GM21786 (cell line): ENCODE data around the gene USP12.
"Not testable (repeated sequence)": the region's sequence is repeated elsewhere in the genome, so short reads cannot be mapped to it uniquely, and the experiment has no call there.

Experiments used
- ATAC-seq: cut with Tn5 transposase; IDR thresholded peaks from one replicate; pipeline ENCODE4 v1.9.1; 2021; ENCODE audit not compliant: unreplicated experiment

Gene USP12

GRCh38 chr13:27125357-27126282 is 46.0 kb downstream of the USP12 start:
- ATAC-seq, result no peak

GRCh38 chr13:27124571-27124970 is 47.0 kb downstream of the USP12 start:
- ATAC-seq, result no peak

GRCh38 chr13:27123445-27123844 is 48.2 kb downstream of the USP12 start:
- not testable (repeated sequence) for ATAC-seq

GRCh38 chr13:27122036-27122435 is 49.6 kb downstream of the USP12 start:
- no peak for ATAC-seq

- ATAC-seq, result no peak
Observed at GRCh38 chr13:27120811-27121210, 50.8 kb downstream of the USP12 start.

- no peak for ATAC-seq
Observed at GRCh38 chr13:27120011-27120410, 51.6 kb downstream of the USP12 start.

GRCh38 chr13:27118428-27119054 is 53.1 kb downstream of the USP12 start:
- no peak for ATAC-seq

- ATAC-seq, result no peak
Observed at GRCh38 chr13:27117952-27118351, 53.7 kb downstream of the USP12 start.

GRCh38 chr13:27117158-27117557 is 54.5 kb downstream of the USP12 start:
- no peak for ATAC-seq

- no peak for ATAC-seq
Observed at GRCh38 chr13:27113436-27113835, 58.2 kb downstream of the USP12 start.

- no peak for ATAC-seq
Observed at GRCh38 chr13:27112006-27112405, 59.6 kb downstream of the USP12 start.

GRCh38 chr13:27110056-27110746 is 61.4 kb downstream of the USP12 start:
- ATAC-seq, result no peak

GRCh38 chr13:27106144-27106543 is 65.5 kb downstream of the USP12 start:
- no peak for ATAC-seq

GRCh38 chr13:27104606-27105005 is 67.0 kb downstream of the USP12 start:
- no peak for ATAC-seq

GRCh38 chr13:27101847-27102246 is 69.8 kb downstream of the USP12 start:
- ATAC-seq, result no peak

- ATAC-seq, result no peak
Observed at GRCh38 chr13:27101289-27101688, 70.3 kb downstream of the USP12 start.

GRCh38 chr13:27097691-27098090 is 73.9 kb downstream of the USP12 start:
- no peak for ATAC-seq

GRCh38 chr13:27091451-27091850 is 80.2 kb downstream of the USP12 start:
- ATAC-seq, result no peak

- ATAC-seq, result no peak
Observed at GRCh38 chr13:27088619-27089018, 83.0 kb downstream of the USP12 start.

- ATAC-seq, result no peak
Observed at GRCh38 chr13:27086599-27087265, 84.9 kb downstream of the USP12 start.

- no peak for ATAC-seq
Observed at GRCh38 chr13:27083183-27083582, 88.4 kb downstream of the USP12 start.
